ENCODE data around the gene CADM4. TPM values are rescaled to one million over a fixed set of nuclear protein-coding genes. Genes with fewer than 3 reads are reported as not detected.

Gene CADM4
- total RNA-seq, 4 donors from 2014 or later = 31.6 to 67.9 (median 46.9) TPM

DNA sequence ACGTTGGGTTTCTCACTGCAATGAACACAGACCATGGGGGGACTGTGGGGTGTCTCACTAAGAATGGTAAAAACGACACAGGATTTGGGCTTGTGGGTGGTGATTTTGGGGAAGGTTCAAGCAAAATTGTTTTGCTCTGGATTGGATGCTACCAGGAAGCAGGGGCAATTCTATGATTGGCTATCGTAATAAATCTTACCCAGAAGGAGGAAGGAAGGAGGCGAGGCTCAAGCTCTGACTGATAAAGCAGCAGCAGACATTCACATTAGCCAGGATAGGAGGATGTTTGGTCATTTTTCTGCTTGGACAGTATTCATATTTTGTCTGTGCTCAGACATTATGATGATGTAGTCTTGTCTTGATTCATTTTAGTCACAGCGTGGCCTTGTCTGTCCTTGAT is 41.8 kb downstream of the CADM4 start:
- H3K27ac ChIP-seq (replicated peaks in 1 of 4) = peak overlapping the region in 1 of 4 donors; percentile 98
- peaks cover 13 to 66% (median 48%) of the 10 kb centered on the region in 4 donors for H3K36me3 ChIP-seq
- intact Hi-C loops (cut with DNase I) = loop anchor here (2.0 to 5.0 kb wide), 2 partner anchors 55 to 61 kb away; no protein-coding TSS in a partner anchor

DNA sequence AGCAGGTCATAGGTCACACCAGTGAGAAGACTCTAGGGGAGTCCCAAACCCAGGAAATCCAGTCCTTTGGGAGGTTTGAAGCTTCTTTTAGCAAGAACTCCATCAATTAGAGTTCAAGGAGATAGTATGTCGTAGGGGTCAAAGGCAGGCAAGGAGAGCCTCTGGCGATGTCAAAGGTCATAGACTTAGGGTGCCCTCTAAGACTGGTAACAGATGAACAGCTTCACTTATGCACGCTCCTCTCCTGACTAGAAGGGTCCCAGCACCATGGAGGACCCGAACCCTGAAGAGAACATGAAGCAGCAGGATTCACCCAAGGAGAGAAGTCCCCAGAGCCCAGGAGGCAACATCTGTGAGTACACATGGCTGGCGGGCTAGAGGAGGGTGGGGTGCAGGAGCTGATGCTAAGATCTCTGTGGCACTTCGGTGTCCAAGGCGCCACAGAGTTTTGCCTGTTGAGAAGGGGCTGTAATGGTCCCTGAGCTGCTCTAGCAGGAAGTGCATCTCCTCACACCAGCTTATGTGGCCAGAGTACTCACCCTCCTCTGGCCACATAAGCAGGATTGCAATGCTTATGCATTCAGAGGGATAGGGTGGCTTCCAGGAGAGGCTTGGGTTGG is 42.7 kb downstream of the CADM4 start:
- WGBS = 32% methylated on average over 6 of the region's 7 CpGs
- no peak for DNase-seq (ENCODE audit: extremely low spot score)
- no peaks in the 10 kb centered on the region for H3K9me3 ChIP-seq
- intact Hi-C loops (cut with DNase I) = loop anchor here (2.0 to 5.0 kb wide), 2 partner anchors 56 to 60 kb away; no protein-coding TSS in a partner anchor
- peak overlapping the region; percentile 93 to 98 (median 95) for H3K27ac ChIP-seq (replicated peaks in 1 of 4)
- peaks cover 18 to 66% (median 50%) of the 10 kb centered on the region in 4 donors for H3K36me3 ChIP-seq
- no peaks in the 10 kb centered on the region for H3K27me3 ChIP-seq
- peak overlapping the region; percentile 58 to 71 (median 70) for H3K4me3 ChIP-seq
- H3K4me1 ChIP-seq = peaks cover 33 to 57% (median 50%) of the 10 kb centered on the region in 4 donors
- no peak for TF ChIP-seq POLR2AphosphoS5 (IDR thresholded peaks at IDR 0.05)
- no peak for TF ChIP-seq EP300 (IDR thresholded peaks at IDR 0.05)
- no peak for TF ChIP-seq POLR2A (IDR thresholded peaks at IDR 0.05; ENCODE audit: low read depth)
- TF ChIP-seq, protein P1, sequence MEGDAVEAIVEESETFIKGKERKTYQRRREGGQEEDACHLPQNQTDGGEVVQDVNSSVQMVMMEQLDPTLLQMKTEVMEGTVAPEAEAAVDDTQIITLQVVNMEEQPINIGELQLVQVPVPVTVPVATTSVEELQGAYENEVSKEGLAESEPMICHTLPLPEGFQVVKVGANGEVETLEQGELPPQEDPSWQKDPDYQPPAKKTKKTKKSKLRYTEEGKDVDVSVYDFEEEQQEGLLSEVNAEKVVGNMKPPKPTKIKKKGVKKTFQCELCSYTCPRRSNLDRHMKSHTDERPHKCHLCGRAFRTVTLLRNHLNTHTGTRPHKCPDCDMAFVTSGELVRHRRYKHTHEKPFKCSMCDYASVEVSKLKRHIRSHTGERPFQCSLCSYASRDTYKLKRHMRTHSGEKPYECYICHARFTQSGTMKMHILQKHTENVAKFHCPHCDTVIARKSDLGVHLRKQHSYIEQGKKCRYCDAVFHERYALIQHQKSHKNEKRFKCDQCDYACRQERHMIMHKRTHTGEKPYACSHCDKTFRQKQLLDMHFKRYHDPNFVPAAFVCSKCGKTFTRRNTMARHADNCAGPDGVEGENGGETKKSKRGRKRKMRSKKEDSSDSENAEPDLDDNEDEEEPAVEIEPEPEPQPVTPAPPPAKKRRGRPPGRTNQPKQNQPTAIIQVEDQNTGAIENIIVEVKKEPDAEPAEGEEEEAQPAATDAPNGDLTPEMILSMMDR (IDR thresholded peaks at IDR 0.05) = no peak

More for the DNA sequence above, 41.8 kb downstream of the CADM4 start:
- H3K9me3 ChIP-seq = no peaks in the 10 kb centered on the region
- H3K4me3 ChIP-seq = no peak overlapping the region
- H3K27me3 ChIP-seq = no peaks in the 10 kb centered on the region
- H3K4me1 ChIP-seq = peaks cover 33 to 48% (median 47%) of the 10 kb centered on the region in 4 donors
- no peak for DNase-seq (ENCODE audit: extremely low spot score)
- TF ChIP-seq, protein P1 (IDR thresholded peaks at IDR 0.05) = no peak
- TF ChIP-seq POLR2AphosphoS5 (IDR thresholded peaks at IDR 0.05) (no peak), POLR2A (IDR thresholded peaks at IDR 0.05; ENCODE audit: low read depth) (no peak), EP300 (IDR thresholded peaks at IDR 0.05) (no peak)
- WGBS = 43% methylated on average over 5 of the region's 5 CpGs

DNA sequence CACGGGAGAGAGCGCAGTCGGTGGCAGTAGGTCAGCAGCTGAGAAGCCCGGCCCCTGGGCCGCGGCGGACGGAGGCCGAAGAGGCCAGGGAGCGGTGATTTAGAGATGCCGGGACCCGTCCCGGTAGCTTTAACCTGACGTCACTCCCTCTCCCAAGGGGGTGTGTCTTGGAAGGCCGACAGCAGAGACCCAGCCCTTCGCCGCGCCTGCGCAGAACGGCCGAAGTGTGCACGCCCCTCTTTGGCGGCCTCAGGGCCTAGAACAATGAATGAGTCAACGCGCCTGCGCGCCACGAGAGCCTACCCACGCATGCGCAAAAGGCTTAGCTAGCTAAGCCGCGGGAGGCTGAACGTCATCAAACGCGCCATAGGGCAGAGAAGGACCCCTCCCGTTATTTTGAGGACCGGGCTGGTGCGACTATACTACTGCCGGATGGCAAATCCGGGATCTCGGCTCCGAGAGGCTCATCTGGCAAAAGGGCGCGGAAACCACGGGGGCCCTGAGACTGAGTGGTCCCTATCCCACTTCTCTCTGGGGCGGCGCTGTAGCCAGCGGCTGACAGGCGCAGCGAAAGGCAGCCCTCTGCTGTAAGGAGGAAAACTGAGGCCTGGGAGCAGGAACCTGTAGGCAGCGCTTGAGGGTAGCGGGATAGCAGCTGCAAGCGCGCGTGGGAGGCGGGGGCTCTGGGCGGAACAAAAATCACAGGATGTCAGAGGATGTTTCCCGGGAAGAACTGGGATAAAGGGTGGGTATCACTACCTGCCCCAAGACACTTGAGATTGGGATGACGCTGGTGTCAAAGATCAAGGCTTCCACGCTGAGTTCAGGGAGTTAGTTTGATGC is 43.4 kb downstream of the CADM4 start, which contains the start of the genes IRGQ and ZNF576:
Gene IRGQ (minus strand): TSS at position 136 of the 843 bp plus-strand sequence. CDS start 796 bp downstream, outside the sequence.
Gene ZNF576 (plus strand): TSS at position 597 of the 843 bp plus-strand sequence. CDS start 514 bp downstream, outside the sequence.
- peaks cover 24 to 66% (median 53%) of the 10 kb centered on the region in 4 donors for H3K36me3 ChIP-seq

DNA sequence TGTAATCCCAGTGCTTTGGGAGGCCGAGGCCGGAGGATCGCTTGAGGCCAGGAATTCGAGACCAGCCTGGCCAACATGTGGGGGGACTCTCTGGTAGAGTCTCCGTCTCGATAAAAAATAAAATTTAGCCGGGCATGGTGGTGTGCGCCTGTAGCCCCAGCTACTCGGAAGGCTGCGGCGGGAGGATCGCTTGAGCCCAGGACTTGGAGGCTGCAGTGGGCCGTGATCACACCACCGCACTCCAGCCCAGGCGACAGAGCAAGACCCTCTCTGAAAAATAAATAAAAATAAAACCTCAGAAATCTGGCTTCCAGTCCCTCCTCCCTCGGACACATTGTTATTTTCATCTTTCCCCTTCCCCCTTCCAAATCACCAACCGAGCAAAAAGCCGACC is 44.0 kb downstream of the CADM4 start:
- DNase-seq (ENCODE audit: extremely low spot score) = no peak
- Histone ChIP-seq H3K9me3 (no peaks in the 10 kb centered on the region), H3K27ac (replicated peaks in 1 of 4) (peak overlapping the region; percentile 88 to 98 (median 94)), H3K36me3 (peaks cover 24 to 66% (median 54%) of the 10 kb centered on the region in 4 donors), H3K4me3 (peak overlapping the region; percentile 58 to 71 (median 70)), H3K27me3 (no peaks in the 10 kb centered on the region), H3K4me1 (peaks cover 33 to 59% (median 50%) of the 10 kb centered on the region in 4 donors)
- intact Hi-C loops (cut with DNase I) = loop anchor here (2.0 to 5.0 kb wide), 2 partner anchors 19 to 58 kb away; no protein-coding TSS in a partner anchor
- WGBS = 2% methylated on average over 16 of the region's 18 CpGs
- TF ChIP-seq, protein P1 (IDR thresholded peaks at IDR 0.05) = no peak
- TF ChIP-seq POLR2AphosphoS5 (IDR thresholded peaks at IDR 0.05) (no peak), POLR2A (IDR thresholded peaks at IDR 0.05; ENCODE audit: low read depth) (no peak), EP300 (IDR thresholded peaks at IDR 0.05) (no peak)

More for the DNA sequence above, 43.4 kb downstream of the CADM4 start, which contains the start of the genes IRGQ and ZNF576:
- intact Hi-C loops (cut with DNase I) = loop anchor here (2.0 to 5.0 kb wide), 3 partner anchors 19 to 59 kb away; no protein-coding TSS in a partner anchor
- H3K9me3 ChIP-seq = no peaks in the 10 kb centered on the region
- no peaks in the 10 kb centered on the region for H3K27me3 ChIP-seq
- peak; percentile 100 for DNase-seq (ENCODE audit: extremely low spot score)
- peak within 1 kb of the TSS; percentile 58 to 71 (median 70) for H3K4me3 ChIP-seq
- WGBS = 0% methylated on average over 28 of the region's 60 CpGs
- TF ChIP-seq POLR2AphosphoS5 (IDR thresholded peaks at IDR 0.05) (peak; percentile 97 to 98), POLR2A (IDR thresholded peaks at IDR 0.05; ENCODE audit: low read depth) (peak; percentile 86), EP300 (IDR thresholded peaks at IDR 0.05) (no peak)
- TF ChIP-seq, protein P1 (IDR thresholded peaks at IDR 0.05) = peak in 1 of 3 experiments; percentile 26
- peaks cover 33 to 59% (median 50%) of the 10 kb centered on the region in 4 donors for H3K4me1 ChIP-seq
- H3K27ac ChIP-seq (replicated peaks in 1 of 4) = peak within 1 kb of the TSS; percentile 93 to 98 (median 95)

Data from esophagus muscularis mucosa (tissue), 4 donors.